Sigmoid colon (tissue), 7 donors: ENCODE results near the gene MMP11. TPM values are rescaled to one million over a fixed set of nuclear protein-coding genes. Genes with fewer than 3 reads are reported as not detected.

ENCODE experiments used
- DNase-seq: peaks from one replicate; pipeline ENCODE4 v3.0.0-alpha.2; 2019
- H3K27ac ChIP-seq, 4 donors: fragments of 200-600 bp; sonication (generic); one replicate each; pipeline ENCODE4 v1.5.1; 2016 to 2019; ENCODE audit warnings: mild to moderate bottlenecking in 1 of 4
- H3K27me3 ChIP-seq, 3 donors: fragments of 200-600 bp; sonication (generic); one replicate each; pipeline ENCODE4 v1.5.1; 2019; ENCODE audit warnings: mild to moderate bottlenecking in 1 of 3
- H3K36me3 ChIP-seq, 4 donors: fragments of 200-600 bp; sonication (generic); one replicate each; pipeline ENCODE4 v1.5.1; 2016 to 2019
- H3K4me1 ChIP-seq, 4 donors: fragments of 200-600 bp; sonication (generic); one replicate each; pipeline ENCODE4 v1.5.1; 2017 to 2019
- H3K4me3 ChIP-seq, 4 donors: fragments of 200-600 bp; sonication (generic); one replicate each; pipeline ENCODE4 v1.5.1; 2017 to 2019; ENCODE audit warnings: mild to moderate bottlenecking in 2 of 4, moderate library complexity in 1 of 4
- H3K9me3 ChIP-seq, 4 donors: fragments of 200-600 bp in 3 of 4; sonication (generic) in 3 of 4; one replicate each; pipeline versions ENCODE4 v1.5.1 to v1.6.1; 2013 to 2019
- CTCF ChIP-seq, 4 experiments: fragments of 450-650 bp in 3 of 4; fragments of 200-600 bp in 1 of 4; IDR thresholded peaks; one replicate each; pipeline ENCODE4 v1.5.1; 2016 to 2019; ENCODE audit warnings: antibody characterized with exemption in 4 of 4, mild to moderate bottlenecking in 3 of 4, moderate library complexity in 2 of 4
- EP300 ChIP-seq, 4 donors: sonication (generic); formaldehyde crosslinking; IDR thresholded peaks; one replicate each; pipeline ENCODE4 v1.6.1; 2017; ENCODE audit warnings: antibody characterized with exemption in 4 of 4
- POLR2A ChIP-seq, 2 donors: fragments of 450-650 bp; IDR thresholded peaks; one replicate each; pipeline ENCODE4 v1.6.1; 2016; ENCODE audit warnings: antibody characterized with exemption in 2 of 2, mild to moderate bottlenecking in 2 of 2, moderate library complexity in 2 of 2
- POLR2AphosphoS5 ChIP-seq, 4 donors: sonication (generic); formaldehyde crosslinking; IDR thresholded peaks; one replicate each; pipeline ENCODE4 v1.6.1; 2017; ENCODE audit warnings: antibody characterized with exemption in 4 of 4
- WGBS, 2 donors: extraction: QIAGEN DNeasy Blood & Tissue Kit; methylation state at CpG; one replicate each; pipeline ENCODE4 v1.1.7; 2013; 5-methylcytosine and 5-hydroxymethylcytosine counted together
- intact Hi-C: fragments of 100-400 bp; cut with DNase I; formaldehyde crosslinking; loops from one replicate; pipeline ENCODE4 v1.15.1; 2023
- polyA plus RNA-seq, 3 donors: library from polyadenylated mRNA; stranded (reverse); fragments of 200-250 nt; gene quantifications; one replicate each; pipeline ENCODE4 v1.2.3, GENCODE V29; 2013
- total RNA-seq, 4 donors: library from RNA; depleted of rRNA; stranded (reverse); fragments of >200 nt; gene quantifications; one replicate each; pipeline ENCODE4 v1.1.0, GENCODE V29; 2016
- donor health status: healthy with polysubstance abuse.
- donor health status: Bipolar disorder and iron deficiency.
- donor health status: healthy.

The MMP11 gene
- total and polyA plus RNA-seq, 7 donors = 0.60 to 9.9 (median 6.1) TPM; not detected in 1

- TF ChIP-seq POLR2A (IDR thresholded peaks at IDR 0.05) = no peak
- no peak for TF ChIP-seq CTCF (IDR thresholded peaks at IDR 0.05)
- no peak for TF ChIP-seq EP300 (IDR thresholded peaks at IDR 0.05)
- TF ChIP-seq POLR2AphosphoS5 (IDR thresholded peaks at IDR 0.05) = no peak
- Histone ChIP-seq H3K4me1 (peaks cover 0 to 20% (median 17%) of the 10 kb centered on the region in 4 donors), H3K36me3 (no peaks in the 10 kb centered on the region), H3K27me3 (no peaks in the 10 kb centered on the region), H3K27ac (no peak overlapping the region), H3K9me3 (no peaks in the 10 kb centered on the region), H3K4me3 (no peak overlapping the region)
- DNase-seq = no peak
- WGBS, 2 donors = 81 to 92% methylated on average over 16 of the region's 16 CpGs
- intact Hi-C loops = no loop called here
Observed at GRCh38 chr22:23752750-23753149, 19.9 kb upstream of the MMP11 start.

GRCh38 chr22:23753385-23753784 lies 19.3 kb upstream of the MMP11 start:
- Histone ChIP-seq H3K27me3 (no peaks in the 10 kb centered on the region), H3K4me3 (no peak overlapping the region), H3K9me3 (no peaks in the 10 kb centered on the region), H3K4me1 (peaks cover 0 to 20% (median 17%) of the 10 kb centered on the region in 4 donors), H3K27ac (no peak overlapping the region), H3K36me3 (no peaks in the 10 kb centered on the region)
- intact Hi-C loops = no loop called here
- 69 to 76% methylated on average over 2 of the region's 2 CpGs for WGBS, 2 donors
- no peak for TF ChIP-seq EP300 (IDR thresholded peaks at IDR 0.05)
- no peak for TF ChIP-seq POLR2A (IDR thresholded peaks at IDR 0.05)
- TF ChIP-seq POLR2AphosphoS5 (IDR thresholded peaks at IDR 0.05) = no peak
- TF ChIP-seq CTCF (IDR thresholded peaks at IDR 0.05) = no peak
- no peak for DNase-seq

GRCh38 chr22:23754220-23754919 lies 18.3 kb upstream of the MMP11 start, which contains the start of gene VPREB3:
Gene VPREB3, minus strand, starts transcription at chr22:23754425. Its CDS starts 62 bp downstream, at chr22:23754363.
- no peak within 1 kb of the TSS for H3K27ac ChIP-seq
- peaks cover 0 to 20% (median 17%) of the 10 kb centered on the region in 4 donors for H3K4me1 ChIP-seq
- H3K4me3 ChIP-seq = no peak within 1 kb of the TSS
- TF ChIP-seq CTCF (IDR thresholded peaks at IDR 0.05) (no peak), EP300 (IDR thresholded peaks at IDR 0.05) (no peak), POLR2A (IDR thresholded peaks at IDR 0.05) (no peak), POLR2AphosphoS5 (IDR thresholded peaks at IDR 0.05) (no peak)
- WGBS, 2 donors = 82 to 84% methylated on average over 14 of the region's 14 CpGs
- no peaks in the 10 kb centered on the region for H3K27me3 ChIP-seq
- no peaks in the 10 kb centered on the region for H3K9me3 ChIP-seq
- DNase-seq = no peak
- intact Hi-C loops = no loop called here
- no peaks in the 10 kb centered on the region for H3K36me3 ChIP-seq

- intact Hi-C loops = no loop called here
- WGBS, 2 donors = 63 to 78% methylated on average over 6 of the region's 6 CpGs
Observed at GRCh38 chr22:23754980-23755636, 17.5 kb upstream of the MMP11 start.

More at GRCh38 chr22:23754980-23755636, 17.5 kb upstream of the MMP11 start:
- no peak for DNase-seq
- TF ChIP-seq CTCF (IDR thresholded peaks at IDR 0.05) (no peak), POLR2A (IDR thresholded peaks at IDR 0.05) (no peak), POLR2AphosphoS5 (IDR thresholded peaks at IDR 0.05) (no peak), EP300 (IDR thresholded peaks at IDR 0.05) (no peak)
- Histone ChIP-seq H3K9me3 (no peaks in the 10 kb centered on the region), H3K36me3 (no peaks in the 10 kb centered on the region), H3K27me3 (no peaks in the 10 kb centered on the region), H3K4me1 (peaks cover 0 to 15% (median 13%) of the 10 kb centered on the region in 4 donors), H3K4me3 (no peak overlapping the region), H3K27ac (no peak overlapping the region)
